H54 (cell line): ENCODE measurements around the gene SERPINB10.

Source experiments
- DNase-seq: peaks from one replicate; pipeline ENCODE4 v3.0.0; 2011; ENCODE audit warnings: low spot score, mixed read lengths; ENCODE audit not compliant: insufficient read length
- FAIRE-seq: peaks from 3 replicates; lab custom pipeline; 2011; peaks lifted over from hg19 to GRCh38; lab: Jason Lieb, UNC
- POLR2A ChIP-seq: IDR thresholded peaks from 2 replicates; pipeline ENCODE4 v1.6.1; 2011; ENCODE audit warnings: low read depth, mild to moderate bottlenecking, low read length

The SERPINB10 gene

DNA sequence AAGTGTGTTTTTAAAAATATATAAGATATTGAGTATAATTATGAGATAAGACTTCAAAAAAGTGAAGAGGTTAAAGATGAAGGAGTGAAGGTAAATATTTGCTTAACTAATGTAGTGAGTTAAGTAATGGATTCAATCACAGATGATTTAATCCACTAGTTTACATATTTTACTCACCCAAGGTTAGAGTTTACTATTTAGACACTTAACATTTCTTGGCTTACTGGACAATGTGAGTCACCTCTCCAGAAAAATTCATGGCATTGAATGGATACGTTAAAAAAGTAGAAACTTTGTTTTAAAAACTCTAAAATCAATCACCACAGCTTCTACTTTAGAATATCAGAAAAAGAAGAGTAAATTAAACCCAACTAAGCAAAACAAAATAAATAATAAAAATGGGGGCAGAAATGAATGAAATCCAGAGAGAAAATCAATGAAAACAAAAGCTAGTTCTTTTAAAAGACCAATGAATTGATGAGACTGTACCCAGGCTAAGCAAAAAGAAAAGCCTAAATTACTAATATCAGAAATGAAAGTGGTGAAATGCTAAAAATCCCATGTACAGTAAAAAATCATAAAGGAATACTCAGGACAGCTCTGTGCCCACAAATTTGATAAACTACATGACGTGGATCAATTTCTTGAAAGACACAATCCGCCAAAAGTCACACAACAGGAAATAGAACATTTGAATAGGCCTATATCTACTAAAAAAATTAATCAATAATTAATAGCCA, 39.5 kb downstream of the SERPINB10 start:
- no peak for DNase-seq
- FAIRE-seq: no peak
- TF ChIP-seq POLR2A: no peak

GRCh38 chr18:63949068-63949737, 41.4 kb downstream of the SERPINB10 start, which contains the start of gene HMSD:
Gene HMSD (plus strand): TSS chr18:63949301. CDS start chr18:63953456, 4,155 bp downstream.
- no peak for FAIRE-seq
- TF ChIP-seq POLR2A: no peak
- no peak for DNase-seq

DNA sequence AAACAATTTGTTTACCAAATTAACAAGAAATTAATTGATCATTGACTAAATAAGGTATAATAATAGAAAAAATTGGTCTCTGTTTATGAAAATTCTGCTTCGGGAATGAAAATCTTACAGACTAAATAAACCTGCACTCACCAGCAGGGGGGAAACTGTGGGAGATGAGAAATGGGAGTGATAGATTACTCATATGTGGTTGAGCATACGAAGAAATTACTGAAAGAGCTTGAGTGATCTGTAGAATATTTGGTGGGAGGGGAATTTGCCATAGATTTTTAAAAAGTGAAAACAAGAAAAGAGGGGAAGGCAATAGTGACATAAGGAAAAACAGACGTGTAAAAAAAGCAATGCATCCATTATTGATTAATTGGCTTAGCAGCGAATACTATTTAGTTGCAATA, 43.5 kb downstream of the SERPINB10 start:
- FAIRE-seq (no peak), DNase-seq (no peak)
- no peak for TF ChIP-seq POLR2A

DNA sequence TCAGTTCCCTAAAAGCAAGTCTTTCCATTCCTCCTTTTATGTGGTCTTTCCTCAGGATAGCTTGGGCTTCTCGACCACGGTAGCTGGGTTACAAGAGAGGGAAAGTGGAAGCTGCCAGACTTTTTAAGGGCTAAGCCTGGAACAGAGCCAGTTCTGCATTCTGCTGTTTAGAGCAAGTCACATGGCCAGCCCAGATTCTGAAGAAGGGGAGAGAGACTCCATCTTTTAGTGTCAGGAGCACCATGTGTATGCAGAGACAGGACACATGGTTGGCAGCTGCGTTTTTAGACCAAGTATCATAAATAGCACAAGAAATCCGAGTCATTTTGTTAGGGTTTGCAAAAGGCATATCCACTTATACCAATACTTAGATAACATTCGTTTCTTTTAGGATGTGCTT, 46.1 kb downstream of the SERPINB10 start:
- no peak for FAIRE-seq
- no peak for TF ChIP-seq POLR2A
- no peak for DNase-seq

GRCh38 chr18:63956755-63957154, 49.0 kb downstream of the SERPINB10 start:
- no peak for DNase-seq
- FAIRE-seq: no peak

DNA sequence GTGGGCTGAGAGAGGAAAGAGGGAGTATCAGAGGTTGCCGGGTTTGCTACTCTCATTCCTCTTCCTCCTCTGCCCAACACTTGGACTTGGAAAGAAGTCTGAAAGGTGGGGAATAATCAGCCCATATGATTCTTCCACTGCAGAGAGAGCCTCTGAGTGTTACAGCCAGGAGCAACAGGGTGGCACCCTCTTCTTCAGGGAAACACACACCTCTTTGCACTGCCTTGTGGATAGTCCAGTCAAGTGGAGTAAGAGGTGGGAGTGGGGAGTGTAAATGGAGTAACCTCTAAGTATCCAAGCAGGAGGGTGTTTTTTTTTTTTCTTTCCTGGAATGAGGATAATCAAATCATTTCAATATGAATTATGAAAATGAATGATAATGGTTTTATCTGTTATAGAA, 53.1 kb downstream of the SERPINB10 start:
- no peak for DNase-seq
- no peak for FAIRE-seq
- TF ChIP-seq POLR2A: no peak

More at GRCh38 chr18:63956755-63957154, 49.0 kb downstream of the SERPINB10 start:
- no peak for TF ChIP-seq POLR2A

- FAIRE-seq (no peak), DNase-seq (no peak)
- TF ChIP-seq POLR2A: no peak
Measured at GRCh38 chr18:63961435-63961980, 53.8 kb downstream of the SERPINB10 start.

GRCh38 chr18:63962137-63962536, 54.4 kb downstream of the SERPINB10 start:
- FAIRE-seq (no peak), DNase-seq (no peak)
- TF ChIP-seq POLR2A: no peak

- TF ChIP-seq POLR2A: no peak
- FAIRE-seq (no peak), DNase-seq (no peak)
Measured at GRCh38 chr18:63963615-63964256, 56.0 kb downstream of the SERPINB10 start.

- no peak for FAIRE-seq
- TF ChIP-seq POLR2A: no peak
- DNase-seq: no peak
Measured at GRCh38 chr18:63964908-63965307, 57.1 kb downstream of the SERPINB10 start.

- FAIRE-seq (no peak), DNase-seq (no peak)
- no peak for TF ChIP-seq POLR2A
Measured at GRCh38 chr18:63965716-63966330, 58.1 kb downstream of the SERPINB10 start.

GRCh38 chr18:63969942-63970808, 62.4 kb downstream of the SERPINB10 start, which contains the start of gene SERPINB8:
Gene SERPINB8 (plus strand): TSS chr18:63970081. CDS start chr18:63978309, 8,228 bp downstream.
- 0 out of 2 replicates have a peak, but pooled peaks have one; percentile 29 for TF ChIP-seq POLR2A
- peak; percentile 61 for DNase-seq
- FAIRE-seq: peak; percentile 66
